ENCODE measurements around the gene SLC31A1.

DNA sequence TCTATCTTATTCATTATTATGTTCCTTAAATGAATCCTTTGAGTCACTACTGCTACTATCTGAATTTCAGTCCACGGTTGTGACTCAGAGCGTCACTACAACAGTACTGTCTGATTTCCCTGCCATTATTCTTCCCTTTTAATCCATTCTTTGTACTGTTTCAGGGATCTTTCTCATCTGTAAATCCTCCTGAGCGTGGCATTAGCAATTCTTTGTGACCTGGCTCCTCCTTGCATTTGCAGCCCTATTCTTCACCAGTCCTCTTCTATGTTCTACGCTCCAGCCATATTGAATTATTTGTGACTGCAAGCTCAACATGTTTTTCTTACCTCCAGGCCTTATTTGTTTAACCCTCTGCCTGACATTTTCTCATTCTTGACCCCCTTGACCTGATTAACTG is 60.0 kb downstream of the SLC31A1 start:
- TF ChIP-seq EZH2 (IDR thresholded peaks at IDR 0.05; ENCODE audit: borderline replicate concordance, insufficient read depth, low read depth, low read length, poor library complexity, severe bottlenecking), result no peak
- TF ChIP-seq CTCF (IDR thresholded peaks at IDR 0.05), result no peak

All from B cell (primary cell).